H1 (cell line): Measurements from ENCODE around the gene FMNL2. TPM values are rescaled to one million over a fixed set of nuclear protein-coding genes. Genes with fewer than 3 reads are reported as not detected.

Experiments used
- CTCF ChIA-PET: fragments of 300-600 bp; sonication (Branson Sonifier 250); formaldehyde crosslinking; loops from one replicate; lab custom pipeline; 2021; ENCODE audit not compliant: partially characterized antibody; lab: Charles Lee
- POLR2A ChIA-PET: fragments of 300-600 bp; sonication (Branson Sonifier 250); formaldehyde crosslinking; loops from one replicate; lab custom pipeline; 2021; ENCODE audit warnings: inconsistent platforms; ENCODE audit not compliant: partially characterized antibody; lab: Charles Lee
- DNase-seq, 2 experiments: peaks; one replicate each; pipeline versions ENCODE4 v3.0.0 to v3.0.0-alpha.2; 2010 to 2022; ENCODE audit warnings: low spot score in 2 of 2, low read depth in 1 of 2, mixed read lengths in 1 of 2
- FAIRE-seq: peaks from 2 replicates; lab custom pipeline; 2011; peaks lifted over from hg19 to GRCh38; lab: Jason Lieb, UNC
- H2AFZ ChIP-seq: 2 replicates; pipeline ENCODE4 v1.8.1; 2012; ENCODE audit warnings: low read length, inconsistent platforms
- H2AK5ac ChIP-seq: 2 replicates; pipeline ENCODE4 v1.6.1; 2013; ENCODE audit warnings: low read depth, low read length
- H2BK120ac ChIP-seq: replicated peaks from 2 replicates; pipeline ENCODE3; 2013; ENCODE audit warnings: low read depth, low read length, inconsistent platforms
- H2BK12ac ChIP-seq: 2 replicates; pipeline ENCODE4 v1.6.1; 2013; ENCODE audit warnings: low read depth, low read length
- H2BK15ac ChIP-seq: 2 replicates; pipeline ENCODE4 v1.6.1; 2013; ENCODE audit warnings: low read length
- H2BK20ac ChIP-seq: 2 replicates; pipeline ENCODE4 v1.6.1; 2013; ENCODE audit warnings: low read length
- H2BK5ac ChIP-seq: 2 replicates; pipeline ENCODE4 v1.6.1; 2013; ENCODE audit warnings: low read depth, low read length
- H3K14ac ChIP-seq: 2 replicates; pipeline ENCODE4 v1.6.1; 2013; ENCODE audit warnings: inconsistent platforms; ENCODE audit not compliant: insufficient read length
- H3K18ac ChIP-seq: 2 replicates; pipeline ENCODE4 v1.6.1; 2013; ENCODE audit warnings: low read length; ENCODE audit errors: extremely low read depth
- H3K23ac ChIP-seq: 2 replicates; pipeline ENCODE4 v1.6.1; 2013; ENCODE audit warnings: inconsistent platforms; ENCODE audit not compliant: insufficient read length
- H3K23me2 ChIP-seq: 2 replicates; pipeline ENCODE4 v1.6.1; 2013; ENCODE audit warnings: low read depth, low read length
- H3K27ac ChIP-seq: 2 replicates; pipeline ENCODE4 v1.6.1; 2011; ENCODE audit warnings: low read depth, low read length, inconsistent platforms
- H3K27me3 ChIP-seq, 4 experiments: replicated peaks in 1 of 4; 1 replicate in 1 of 4; 2 replicates in 3 of 4; pipeline versions ENCODE4 v1.6.1 to v1.8.1; 2011 to 2013; ENCODE audit warnings: low read length in 3 of 4, mild to moderate bottlenecking in 3 of 4, inconsistent platforms in 2 of 4, mixed read lengths in 2 of 4, moderate library complexity in 1 of 4; ENCODE audit not compliant: control insufficient read depth in 3 of 4, insufficient read depth in 3 of 4; ENCODE audit errors: extremely low read depth in 1 of 4
- H3K36me3 ChIP-seq, 4 experiments: 2 replicates each; pipeline versions ENCODE4 v1.6.1 to v1.8.1; 2011 to 2013; ENCODE audit warnings: mild to moderate bottlenecking in 4 of 4, low read length in 3 of 4, moderate library complexity in 2 of 4, control low read depth in 1 of 4, inconsistent platforms in 1 of 4; ENCODE audit not compliant: insufficient read depth in 4 of 4, control insufficient read depth in 2 of 4
- H3K4ac ChIP-seq: replicated peaks from 2 replicates; pipeline ENCODE3; 2013; ENCODE audit warnings: low read length, low read depth, mixed read lengths, inconsistent platforms; ENCODE audit not compliant: insufficient read length
- H3K4me1 ChIP-seq, 4 experiments: replicated peaks in 1 of 4; 1 replicate in 1 of 4; 2 replicates in 3 of 4; pipeline versions ENCODE4 v1.6.1 to v1.8.1; 2011 to 2013; ENCODE audit warnings: low read length in 3 of 4, inconsistent platforms in 2 of 4, mixed read lengths in 1 of 4; ENCODE audit not compliant: insufficient read depth in 4 of 4, control insufficient read depth in 3 of 4
- H3K4me2 ChIP-seq, 2 experiments: 2 replicates each; pipeline versions ENCODE4 v1.6.1 to v1.8.1; 2011 to 2013; ENCODE audit warnings: low read depth in 2 of 2, low read length in 2 of 2, control low read depth in 1 of 2, inconsistent platforms in 1 of 2, mild to moderate bottlenecking in 1 of 2; ENCODE audit not compliant: insufficient read depth in 1 of 2
- H3K4me3 ChIP-seq, 4 experiments: fragments of 200-600, 300-600 bp in 1 of 4; sonication (generic), shearing (Covaris generic), sonication (Bioruptor Twin) in 1 of 4; 2 replicates each; pipeline versions ENCODE4 v1.5.1 to v1.8.1; 2011 to 2016; ENCODE audit warnings: low read length in 4 of 4, low read depth in 3 of 4, control low read depth in 2 of 4, inconsistent platforms in 2 of 4, mild to moderate bottlenecking in 2 of 4, mixed read lengths in 1 of 4, moderate library complexity in 1 of 4; ENCODE audit not compliant: insufficient read depth in 2 of 4; ENCODE audit errors: extremely low read depth in 1 of 4
- H3K56ac ChIP-seq: replicated peaks from 2 replicates; pipeline ENCODE3; 2013; ENCODE audit warnings: low read depth, mild to moderate bottlenecking, mixed read lengths, low read length, inconsistent platforms; ENCODE audit not compliant: insufficient read length
- H3K79me1 ChIP-seq: 2 replicates; pipeline ENCODE4 v1.6.1; 2013; ENCODE audit warnings: low read depth, low read length, control low read depth
- H3K79me2 ChIP-seq, 2 experiments: 2 replicates each; pipeline versions ENCODE4 v1.6.1 to v1.8.1; 2012 to 2013; ENCODE audit warnings: low read length in 2 of 2, mild to moderate bottlenecking in 2 of 2, inconsistent platforms in 1 of 2; ENCODE audit not compliant: insufficient read depth in 2 of 2, control insufficient read depth in 1 of 2
- H3K9ac ChIP-seq, 4 experiments: replicated peaks in 1 of 4; 1 replicate in 1 of 4; 2 replicates in 3 of 4; pipeline versions ENCODE4 v1.6.1 to v1.8.1; 2011 to 2013; ENCODE audit warnings: low read depth in 3 of 4, low read length in 3 of 4, control low read depth in 2 of 4, mild to moderate bottlenecking in 2 of 4, moderate library complexity in 2 of 4, inconsistent platforms in 1 of 4; ENCODE audit errors: extremely low read depth in 1 of 4
- H3K9me3 ChIP-seq, 2 experiments: 2 replicates each; pipeline versions ENCODE4 v1.6.1 to v1.8.1; 2012 to 2013; ENCODE audit warnings: mild to moderate bottlenecking in 2 of 2, moderate library complexity in 2 of 2, control low read depth in 1 of 2, inconsistent platforms in 1 of 2, low read depth in 1 of 2, low read length in 1 of 2, mixed read lengths in 1 of 2; ENCODE audit not compliant: insufficient read depth in 2 of 2
- H4K20me1 ChIP-seq, 2 experiments: replicated peaks in 1 of 2; 2 replicates each; pipeline versions ENCODE3 to v1.8.1; 2011 to 2013; ENCODE audit warnings: inconsistent platforms in 2 of 2, low read length in 2 of 2, mild to moderate bottlenecking in 1 of 2; ENCODE audit not compliant: insufficient read depth in 2 of 2, control insufficient read depth in 1 of 2
- H4K5ac ChIP-seq: 2 replicates; pipeline ENCODE4 v1.6.1; 2013; ENCODE audit warnings: low read length, low read depth, mixed read lengths, inconsistent platforms; ENCODE audit not compliant: insufficient read length
- H4K8ac ChIP-seq: 2 replicates; pipeline ENCODE4 v1.8.0; 2013; ENCODE audit warnings: mild to moderate bottlenecking, moderate library complexity, low read length, inconsistent platforms; ENCODE audit not compliant: insufficient read depth; ENCODE audit errors: extremely low read depth
- H4K91ac ChIP-seq: replicated peaks from 2 replicates; pipeline ENCODE3; 2013; ENCODE audit warnings: low read length, mixed read lengths, inconsistent platforms; ENCODE audit not compliant: insufficient read length
- ASH2L ChIP-seq: fragments of 200-600, 300-600 bp; sonication (generic); IDR thresholded peaks from one replicate; pipeline ENCODE4 v1.7.1; 2017; ENCODE audit warnings: low read length
- CHD2 ChIP-seq: IDR thresholded peaks from 2 replicates; pipeline ENCODE4 v1.6.1; 2012; ENCODE audit warnings: low read length, improper control_type of control experiment
- JUND ChIP-seq: IDR thresholded peaks from 2 replicates; pipeline ENCODE4 v1.6.1; 2011; ENCODE audit warnings: mild to moderate bottlenecking, improper control_type of control experiment, low read length
- PHF8 ChIP-seq: fragments of 200-600 bp; sonication (generic); conservative IDR thresholded peaks from 2 replicates; pipeline ENCODE4 v1.7.1; 2012; ENCODE audit warnings: low read depth, mild to moderate bottlenecking, inconsistent platforms, low read length, moderate library complexity
- POLR2A ChIP-seq, 2 experiments: IDR thresholded peaks; 1 replicate in 1 of 2; 2 replicates in 1 of 2; pipeline ENCODE4 v1.6.1; 2011; ENCODE audit warnings: low read depth in 2 of 2, low read length in 2 of 2, mild to moderate bottlenecking in 2 of 2; ENCODE audit errors: control extremely low read depth in 1 of 2
- RBBP5 ChIP-seq: IDR thresholded peaks from 2 replicates; pipeline ENCODE4 v1.7.1; 2012; ENCODE audit warnings: low read depth, mild to moderate bottlenecking, inconsistent platforms, low read length, moderate library complexity, borderline replicate concordance
- RFX5 ChIP-seq: IDR thresholded peaks from 2 replicates; pipeline ENCODE4 v1.6.1; 2011; ENCODE audit warnings: low read depth, low read length, improper control_type of control experiment, borderline replicate concordance
- RNF2 ChIP-seq: fragments of 200-900, 300-1000 bp; sonication (generic); IDR thresholded peaks from 2 replicates; pipeline ENCODE4 v1.7.1; 2016; ENCODE audit warnings: borderline replicate concordance, low read depth, mild to moderate bottlenecking, antibody characterized with exemption, low read length; ENCODE audit not compliant: poor library complexity, severe bottlenecking; ENCODE audit errors: missing control alignments
- RXRA ChIP-seq: IDR thresholded peaks from 2 replicates; pipeline ENCODE4 v1.6.1; 2011; ENCODE audit warnings: low read depth, mild to moderate bottlenecking, low read length, moderate library complexity; ENCODE audit not compliant: insufficient read depth
- SIRT6 ChIP-seq: IDR thresholded peaks from one replicate; pipeline ENCODE4 v1.7.1; 2012; ENCODE audit warnings: low read length, inconsistent platforms
- SIX5 ChIP-seq: IDR thresholded peaks from 2 replicates; pipeline ENCODE4 v1.6.1; 2011; ENCODE audit warnings: mild to moderate bottlenecking, low read depth, low read length
- TCF12 ChIP-seq: IDR thresholded peaks from 2 replicates; pipeline ENCODE4 v1.6.1; 2011; ENCODE audit warnings: low read depth, mild to moderate bottlenecking, low read length
- TEAD4 ChIP-seq: IDR thresholded peaks from 2 replicates; pipeline ENCODE4 v1.6.1; 2012; ENCODE audit warnings: low read depth, low read length, inconsistent platforms, mixed read lengths
- WGBS, 2 experiments: shearing (Covaris generic) in 1 of 2; methylation state at CpG; one replicate each; pipeline versions ENCODE4 v1.1.6 to v1.1.7; 2013 to 2015; ENCODE audit warnings: low lambda C conversion rate in 2 of 2, mixed read lengths in 2 of 2, inconsistent platforms in 1 of 2, low coverage in 1 of 2, missing lambda C conversion rate in 1 of 2; ENCODE audit not compliant: insufficient replicate concordance in 2 of 2, insufficient coverage in 1 of 2, insufficient read length in 1 of 2; ENCODE audit errors: extremely low coverage in 1 of 2, missing lambda C conversion rate in 1 of 2; 5-methylcytosine and 5-hydroxymethylcytosine counted together
- polyA plus RNA-seq, 7 experiments: library from polyadenylated mRNA; depleted of rRNA in 3 of 7; stranded (reverse) in 5 of 7; unstranded in 2 of 7; fragments of >200 nt in 5 of 7; fragments of 200-250 nt in 2 of 7; gene quantifications; 1 replicate in 5 of 7; 2 replicates in 1 of 7; 4 replicates in 1 of 7; pipeline versions ENCODE4 v1.2.1 to v1.2.3, GENCODE V29; 2011 to 2013; ENCODE audit warnings: missing spikeins in 2 of 7, mixed read lengths in 2 of 7
- total RNA-seq: library from RNA; stranded (reverse); fragmentation: NEBNext Ultra II Directional; extraction: Animal tissue kit (Norgen Biotek cat#: 25700); gene quantifications from 2 replicates; pipeline ENCODE4 v1.2.1, GENCODE V29; 2021

FMNL2 gene
- total and polyA plus RNA-seq, 2 of the 8 experiments (the other 6 are each of a cell fraction or from before 2014, with no cell fraction given), result 15.5 to 45.1 TPM

DNA sequence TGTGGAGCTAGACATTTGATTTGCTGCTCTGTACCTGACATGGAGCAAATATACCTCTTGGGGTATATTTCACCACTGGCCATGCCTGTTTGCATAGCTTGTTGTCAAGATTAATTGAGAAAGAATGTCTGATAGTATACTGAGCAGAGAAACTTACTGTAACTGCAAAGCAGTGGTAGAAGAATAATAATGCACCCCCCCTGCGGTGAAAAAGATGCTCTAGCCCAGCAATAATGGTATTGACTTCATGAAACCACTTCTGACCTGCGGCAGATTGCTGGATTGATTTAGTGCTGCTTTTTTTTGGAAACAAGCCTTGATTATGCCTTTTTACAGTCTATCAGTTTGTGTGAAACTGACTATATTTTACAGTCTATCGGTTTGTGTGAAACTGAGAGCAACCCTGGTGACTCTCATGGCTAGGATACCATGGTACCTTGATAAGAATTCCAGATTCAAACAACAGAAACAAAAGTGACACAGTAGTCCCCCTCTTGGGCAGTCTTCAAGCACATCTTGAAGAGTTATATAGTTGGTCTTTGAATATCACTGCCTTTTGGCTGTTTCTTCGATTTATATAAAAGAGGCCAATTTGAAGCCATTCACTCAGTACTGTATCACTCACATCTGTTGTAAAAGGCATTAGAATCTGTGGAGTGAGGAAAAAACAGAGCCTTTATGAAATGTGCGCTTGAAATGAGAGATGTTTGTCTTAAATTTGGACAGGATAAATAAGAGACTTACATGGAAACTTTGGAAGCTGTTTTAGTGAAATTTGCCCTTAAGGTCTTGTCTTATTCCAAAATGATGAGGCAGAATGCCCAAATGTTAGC lies 102.5 kb downstream of the FMNL2 start:
- ChIA-PET POLR2A (interaction anchor here (1.3 to 1.5 kb wide), 3 partner anchors 10 to 16 kb away, joined by 3 to 7 read pairs (median 3); no protein-coding TSS in a partner anchor), CTCF (interaction anchor here (0.6 to 2.0 kb wide), 6 partner anchors 8 to 188 kb away, joined by 3 to 4 read pairs (median 3); no protein-coding TSS in a partner anchor)
- Histone ChIP-seq H3K23me2 (peaks cover 1% of the 10 kb centered on the region; the same call in 1 of the 2 replicates), H3K27me3 (no peaks in the 10 kb centered on the region), H2BK20ac (no peak overlapping the region), H3K14ac (no peak overlapping the region), H3K4me2 (no peak overlapping the region), H3K23ac (no peak overlapping the region), H4K20me1 (peaks cover 2 to 4% of the 10 kb centered on the region in 2 experiments), H3K79me1 (peaks cover 8% of the 10 kb centered on the region), H3K9me3 (no peaks in the 10 kb centered on the region), H4K5ac (no peak overlapping the region), H3K9ac (no peak overlapping the region), H3K4me3 (no peak overlapping the region), H3K4me1 (peaks cover 2 to 37% (median 14%) of the 10 kb centered on the region in 4 experiments), H3K4ac (no peak overlapping the region), H3K27ac (no peak overlapping the region), H2AFZ (no peak overlapping the region), H3K56ac (no peak overlapping the region), H2AK5ac (no peak overlapping the region), H2BK15ac (no peak overlapping the region), H4K8ac (no peak overlapping the region), H3K79me2 (peaks cover 0 to 93% of the 10 kb centered on the region in 2 experiments; a peak in 3 of 4 replicates), H4K91ac (no peak overlapping the region), H2BK120ac (no peak overlapping the region), H2BK5ac (no peak overlapping the region), H2BK12ac (no peak overlapping the region), H3K18ac (no peak overlapping the region), H3K36me3 (no peaks in the 10 kb centered on the region)
- WGBS, 2 experiments, result 86% methylated on average over 5 of the region's 5 CpGs; no CpG with 5 or more reads in 1 of the 2 experiments
- no peak for FAIRE-seq
- DNase-seq, result no peak
- TF ChIP-seq RNF2 (no peak), RBBP5 (no peak), POLR2A (IDR thresholded peaks at IDR 0.05; ENCODE audit: control extremely low read depth in 1 of 2, low read depth in 2 of 2, low read length in 2 of 2) (no peak), SIRT6 (no peak), ASH2L (no peak), RFX5 (no peak), TEAD4 (no peak), RXRA (no peak), JUND (no peak), CHD2 (no peak), PHF8 (no peak), SIX5 (no peak), TCF12 (no peak)
